CD4-positive, alpha-beta memory T cell (primary cell): ENCODE measurements around the gene TRIM29. TPM values are rescaled to one million over a fixed set of nuclear protein-coding genes. Genes with fewer than 3 reads are reported as not detected.
"Not testable (repeated sequence)": the region's sequence is repeated elsewhere in the genome, so short reads cannot be mapped to it uniquely, and the experiment has no call there.

Source experiments
- CTCF ChIA-PET: fragments of 350-600 bp; sonication (Branson Sonifier 250); formaldehyde crosslinking; loops from one replicate; lab custom pipeline; 2021; ENCODE audit warnings: inconsistent platforms; ENCODE audit not compliant: partially characterized antibody; lab: Charles Lee
- POLR2A ChIA-PET: fragments of 350-600 bp; sonication (Branson Sonifier 250); formaldehyde crosslinking; loops from one replicate; lab custom pipeline; 2021; ENCODE audit not compliant: partially characterized antibody; lab: Charles Lee
- DNase-seq, 5 donors: peaks; one replicate each; pipeline versions ENCODE4 v3.0.0 to v3.0.0-alpha.2; 2020 to 2022; ENCODE audit warnings: mixed read lengths in 1 of 5
- H3K27ac ChIP-seq: one replicate; pipeline ENCODE4 v1.7.0; 2013; ENCODE audit warnings: low read depth, low read length
- H3K27me3 ChIP-seq: 2 replicates; pipeline ENCODE4 v1.7.0; 2013; ENCODE audit warnings: mild to moderate bottlenecking, low read length, moderate library complexity; ENCODE audit not compliant: insufficient read depth
- H3K36me3 ChIP-seq: 2 replicates; pipeline ENCODE4 v1.7.0; 2013; ENCODE audit warnings: mild to moderate bottlenecking, low read length, moderate library complexity; ENCODE audit not compliant: insufficient read depth
- H3K4me1 ChIP-seq: 2 replicates; pipeline ENCODE4 v1.7.0; 2013; ENCODE audit warnings: mild to moderate bottlenecking, low read length, moderate library complexity; ENCODE audit not compliant: insufficient read depth
- H3K4me3 ChIP-seq, 2 donors: one replicate each; pipeline ENCODE4 v1.7.0; 2013; ENCODE audit warnings: low read length in 2 of 2, mild to moderate bottlenecking in 1 of 2
- H3K9me3 ChIP-seq, 2 donors: one replicate each; pipeline ENCODE4 v1.7.0; 2013; ENCODE audit warnings: low read length in 2 of 2, control low read depth in 1 of 2; ENCODE audit not compliant: control insufficient read depth in 1 of 2
- H3K27ac Mint-ChIP-seq, 7 donors: one replicate each; pipeline ENCODE4 v1.8.0; 2020 to 2021; ENCODE audit warnings: mixed read lengths in 7 of 7, mild to moderate bottlenecking in 6 of 7, inconsistent platforms in 3 of 7, moderate library complexity in 3 of 7
- H3K27me3 Mint-ChIP-seq, 2 donors: one replicate each; pipeline ENCODE4 v1.8.0; 2020 to 2021; ENCODE audit warnings: mixed read lengths in 2 of 2
- H3K36me3 Mint-ChIP-seq, 2 donors: one replicate each; pipeline ENCODE4 v1.8.0; 2020 to 2021; ENCODE audit warnings: mixed read lengths in 2 of 2, inconsistent platforms in 1 of 2, mild to moderate bottlenecking in 1 of 2
- H3K4me1 Mint-ChIP-seq, 4 donors: one replicate each; pipeline ENCODE4 v1.8.0; 2020 to 2021; ENCODE audit warnings: mixed read lengths in 4 of 4, mild to moderate bottlenecking in 1 of 4
- H3K4me3 Mint-ChIP-seq, 8 donors: one replicate each; pipeline ENCODE4 v1.8.0; 2020 to 2021; ENCODE audit warnings: mixed read lengths in 8 of 8, mild to moderate bottlenecking in 7 of 8, moderate library complexity in 6 of 8, inconsistent platforms in 3 of 8
- H3K9me3 Mint-ChIP-seq, 8 donors: one replicate each; pipeline ENCODE4 v1.8.0; 2020 to 2021; ENCODE audit warnings: mixed read lengths in 8 of 8, mild to moderate bottlenecking in 5 of 8, inconsistent platforms in 3 of 8, moderate library complexity in 1 of 8
- intact Hi-C: fragments of 100-400 bp; cut with micrococcal nuclease; formaldehyde crosslinking; loops from one replicate; pipeline ENCODE4 v1.15.1; 2023
- polyA plus RNA-seq, 2 donors: library from polyadenylated mRNA; unstranded; fragments of 300-500 nt; fragmentation: Illumina TruSeq; gene quantifications; one replicate each; pipeline ENCODE4 v1.2.3, GENCODE V29; 2021
- total RNA-seq, 2 experiments: library from RNA; stranded (reverse); gene quantifications; one replicate each; pipeline ENCODE4 v1.2.3, GENCODE V29; 2021

TRIM29 gene
- total and polyA plus RNA-seq, 4 experiments from 2014 or later, result not detected

- no peaks in the 10 kb centered on the region for H3K36me3 Mint-ChIP-seq
- ChIA-PET CTCF (no interaction called here), POLR2A (no interaction called here)
- H3K4me3 ChIP-seq, result no peak overlapping the region
- DNase-seq, result no peak
- no peaks in the 10 kb centered on the region for H3K4me1 ChIP-seq
- H3K4me1 Mint-ChIP-seq, result no peaks in the 10 kb centered on the region
- no peak overlapping the region for H3K27ac ChIP-seq
- H3K27me3 ChIP-seq, result no peaks in the 10 kb centered on the region
- H3K36me3 ChIP-seq, result no peaks in the 10 kb centered on the region
- H3K27me3 Mint-ChIP-seq, result peaks cover 15 to 25% of the 10 kb centered on the region in 2 donors
- no peak overlapping the region for H3K4me3 Mint-ChIP-seq
- H3K9me3 ChIP-seq, result no peaks in the 10 kb centered on the region
- H3K27ac Mint-ChIP-seq, result no peak overlapping the region
- peaks cover 0 to 10% (median 8%) of the 10 kb centered on the region in 8 donors for H3K9me3 Mint-ChIP-seq
- intact Hi-C loops, result no loop called here
These were observed 13.6 kb upstream of the TRIM29 start for GRCh38 chr11:120151536-120151935.

GRCh38 chr11:120149246-120149645 lies 11.3 kb upstream of the TRIM29 start:
- Mint-ChIP-seq H3K27me3 (peaks cover 7 to 26% of the 10 kb centered on the region in 2 donors), H3K4me1 (no peaks in the 10 kb centered on the region), H3K4me3 (no peak overlapping the region), H3K36me3 (no peaks in the 10 kb centered on the region), H3K27ac (no peak overlapping the region), H3K9me3 (peaks cover 0 to 10% (median 7%) of the 10 kb centered on the region in 8 donors)
- no peaks in the 10 kb centered on the region for H3K4me1 ChIP-seq
- H3K9me3 ChIP-seq, result no peaks in the 10 kb centered on the region
- DNase-seq, result no peak
- H3K4me3 ChIP-seq, result no peak overlapping the region
- H3K27ac ChIP-seq, result no peak overlapping the region
- CTCF ChIA-PET, result no interaction called here
- intact Hi-C loops, result no loop called here
- no peaks in the 10 kb centered on the region for H3K36me3 ChIP-seq
- no peaks in the 10 kb centered on the region for H3K27me3 ChIP-seq
- POLR2A ChIA-PET, result no interaction called here

DNA sequence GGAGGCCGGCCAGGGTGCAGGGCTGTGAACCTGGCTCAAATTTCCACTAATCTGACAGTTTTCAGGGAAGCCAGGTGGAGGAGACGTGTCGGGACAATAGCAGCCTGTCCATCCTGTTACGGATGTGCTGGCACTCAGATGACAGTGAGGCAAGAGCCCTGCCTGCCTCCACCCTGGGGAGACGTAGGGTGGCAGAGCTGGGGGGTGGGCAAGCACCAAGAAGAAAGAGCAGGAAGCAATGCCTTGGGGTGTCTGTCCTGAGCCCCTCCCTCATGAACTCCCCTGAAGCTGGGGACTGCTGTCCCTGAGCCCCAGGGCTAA lies 10.0 kb upstream of the TRIM29 start:
- intact Hi-C loops, result no loop called here
- Histone ChIP-seq H3K9me3 (no peaks in the 10 kb centered on the region), H3K4me3 (no peak overlapping the region), H3K27ac (no peak overlapping the region), H3K4me1 (no peaks in the 10 kb centered on the region), H3K36me3 (no peaks in the 10 kb centered on the region), H3K27me3 (no peaks in the 10 kb centered on the region)
- POLR2A ChIA-PET, result no interaction called here
- Mint-ChIP-seq H3K27ac (no peak overlapping the region), H3K36me3 (no peaks in the 10 kb centered on the region), H3K4me3 (no peak overlapping the region), H3K4me1 (no peaks in the 10 kb centered on the region), H3K9me3 (peaks cover 0 to 10% (median 7%) of the 10 kb centered on the region in 8 donors), H3K27me3 (peaks cover 5 to 22% of the 10 kb centered on the region in 2 donors)
- no peak for DNase-seq
- CTCF ChIA-PET, result no interaction called here

GRCh38 chr11:120147094-120147949 lies 9.4 kb upstream of the TRIM29 start:
- DNase-seq, result no peak

DNA sequence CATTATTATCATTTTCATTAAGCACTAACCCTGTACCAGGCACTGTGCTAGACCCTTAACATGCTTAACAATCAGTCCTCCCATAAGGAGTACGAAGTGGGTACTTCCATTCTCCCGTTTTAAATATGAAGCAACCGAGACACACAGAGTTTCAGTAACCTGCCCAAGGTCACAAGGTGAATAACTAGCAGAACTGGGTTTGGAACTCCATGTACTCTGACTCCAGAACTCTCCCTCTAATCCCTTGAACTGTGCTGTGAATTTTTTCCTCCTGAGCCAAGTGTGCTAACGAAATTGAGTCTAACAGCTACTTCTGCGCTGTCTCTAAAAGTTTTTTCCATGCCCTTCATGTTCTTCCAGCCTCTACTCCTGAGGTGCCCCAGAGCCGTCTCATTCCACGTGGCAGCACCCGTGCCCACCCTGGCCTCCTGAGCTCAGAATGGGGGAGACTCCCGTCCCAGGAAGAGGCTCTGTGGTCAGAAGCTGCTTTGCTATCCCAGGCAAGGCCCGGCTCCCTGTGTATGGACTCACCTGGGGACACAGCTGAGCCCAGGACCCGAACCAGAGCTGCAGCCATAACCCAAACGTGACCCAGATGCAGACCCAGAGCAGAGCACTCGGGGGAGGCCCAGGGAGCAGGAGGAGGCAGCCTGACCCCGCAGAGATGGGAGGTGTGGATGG lies 8.6 kb upstream of the TRIM29 start:
- no peaks in the 10 kb centered on the region for H3K36me3 ChIP-seq
- no peak overlapping the region for H3K27ac ChIP-seq
- H3K27me3 ChIP-seq, result no peaks in the 10 kb centered on the region
- Mint-ChIP-seq H3K4me3 (no peak overlapping the region), H3K4me1 (no peaks in the 10 kb centered on the region), H3K9me3 (peaks cover 0 to 10% (median 7%) of the 10 kb centered on the region in 8 donors), H3K36me3 (no peaks in the 10 kb centered on the region), H3K27ac (no peak overlapping the region), H3K27me3 (peaks cover 6 to 21% of the 10 kb centered on the region in 2 donors)
- no peak overlapping the region for H3K4me3 ChIP-seq
- CTCF ChIA-PET, result no interaction called here
- POLR2A ChIA-PET, result no interaction called here
- H3K4me1 ChIP-seq, result no peaks in the 10 kb centered on the region
- no peak for DNase-seq
- H3K9me3 ChIP-seq, result no peaks in the 10 kb centered on the region
- intact Hi-C loops, result no loop called here

More at GRCh38 chr11:120147094-120147949, 9.4 kb upstream of the TRIM29 start:
- CTCF ChIA-PET, result no interaction called here
- Histone ChIP-seq H3K9me3 (no peaks in the 10 kb centered on the region), H3K27ac (no peak overlapping the region), H3K36me3 (no peaks in the 10 kb centered on the region), H3K4me3 (no peak overlapping the region), H3K27me3 (no peaks in the 10 kb centered on the region), H3K4me1 (no peaks in the 10 kb centered on the region)
- H3K27me3 Mint-ChIP-seq, result peaks cover 5 to 22% of the 10 kb centered on the region in 2 donors
- no peaks in the 10 kb centered on the region for H3K4me1 Mint-ChIP-seq
- no peak overlapping the region for H3K4me3 Mint-ChIP-seq
- no peaks in the 10 kb centered on the region for H3K36me3 Mint-ChIP-seq
- H3K27ac Mint-ChIP-seq, result no peak overlapping the region
- H3K9me3 Mint-ChIP-seq, result peaks cover 0 to 10% (median 7%) of the 10 kb centered on the region in 8 donors
- intact Hi-C loops, result no loop called here
- POLR2A ChIA-PET, result no interaction called here

- Mint-ChIP-seq H3K27ac (no peak overlapping the region), H3K4me3 (no peak overlapping the region), H3K4me1 (no peaks in the 10 kb centered on the region), H3K27me3 (peaks cover 6 to 15% of the 10 kb centered on the region in 2 donors), H3K36me3 (no peaks in the 10 kb centered on the region), H3K9me3 (no peaks in the 10 kb centered on the region)
- no peak for DNase-seq
- H3K27me3 ChIP-seq, result no peaks in the 10 kb centered on the region
- intact Hi-C loops, result no loop called here
- no peaks in the 10 kb centered on the region for H3K4me1 ChIP-seq
- H3K4me3 ChIP-seq, result no peak overlapping the region
- no peaks in the 10 kb centered on the region for H3K9me3 ChIP-seq
- H3K36me3 ChIP-seq, result no peaks in the 10 kb centered on the region
- ChIA-PET POLR2A (no interaction called here), CTCF (no interaction called here)
- H3K27ac ChIP-seq, result no peak overlapping the region
These were observed 6.6 kb upstream of the TRIM29 start for GRCh38 chr11:120144501-120144900.

- H3K4me3 Mint-ChIP-seq, H3K4me3 ChIP-seq, DNase-seq, H3K27me3 ChIP-seq, H3K4me1 ChIP-seq, H3K9me3 Mint-ChIP-seq, H3K27ac Mint-ChIP-seq, intact Hi-C loops, H3K36me3 ChIP-seq, H3K4me1 Mint-ChIP-seq, POLR2A ChIA-PET, H3K36me3 Mint-ChIP-seq, H3K27ac ChIP-seq, H3K9me3 ChIP-seq, CTCF ChIA-PET: not testable (repeated sequence)
- peaks cover 9 to 15% of the 10 kb centered on the region in 2 donors for H3K27me3 Mint-ChIP-seq
These were observed 5.6 kb upstream of the TRIM29 start for GRCh38 chr11:120143472-120143871.
